Peyer's patch (tissue), 4 donors: ENCODE data around the gene SMTN.

ENCODE experiments used
- POLR2A ChIP-seq, 2 donors: fragments of 450-650 bp; IDR thresholded peaks; one replicate each; pipeline ENCODE4 v1.5.1; 2017; ENCODE audit warnings: antibody characterized with exemption in 2 of 2, mild to moderate bottlenecking in 2 of 2, moderate library complexity in 2 of 2
- TF ChIP-seq, protein P1 (sequence below), 6 experiments: fragments of 450-650 bp in 4 of 6; fragments of 200-600 bp in 2 of 6; sonication (generic) in 1 of 6; IDR thresholded peaks; one replicate each; pipeline ENCODE4 v1.5.1; 2017 to 2019; ENCODE audit warnings: antibody characterized with exemption in 6 of 6, mild to moderate bottlenecking in 3 of 6, moderate library complexity in 1 of 6

- TF ChIP-seq, protein P1, sequence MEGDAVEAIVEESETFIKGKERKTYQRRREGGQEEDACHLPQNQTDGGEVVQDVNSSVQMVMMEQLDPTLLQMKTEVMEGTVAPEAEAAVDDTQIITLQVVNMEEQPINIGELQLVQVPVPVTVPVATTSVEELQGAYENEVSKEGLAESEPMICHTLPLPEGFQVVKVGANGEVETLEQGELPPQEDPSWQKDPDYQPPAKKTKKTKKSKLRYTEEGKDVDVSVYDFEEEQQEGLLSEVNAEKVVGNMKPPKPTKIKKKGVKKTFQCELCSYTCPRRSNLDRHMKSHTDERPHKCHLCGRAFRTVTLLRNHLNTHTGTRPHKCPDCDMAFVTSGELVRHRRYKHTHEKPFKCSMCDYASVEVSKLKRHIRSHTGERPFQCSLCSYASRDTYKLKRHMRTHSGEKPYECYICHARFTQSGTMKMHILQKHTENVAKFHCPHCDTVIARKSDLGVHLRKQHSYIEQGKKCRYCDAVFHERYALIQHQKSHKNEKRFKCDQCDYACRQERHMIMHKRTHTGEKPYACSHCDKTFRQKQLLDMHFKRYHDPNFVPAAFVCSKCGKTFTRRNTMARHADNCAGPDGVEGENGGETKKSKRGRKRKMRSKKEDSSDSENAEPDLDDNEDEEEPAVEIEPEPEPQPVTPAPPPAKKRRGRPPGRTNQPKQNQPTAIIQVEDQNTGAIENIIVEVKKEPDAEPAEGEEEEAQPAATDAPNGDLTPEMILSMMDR (IDR thresholded peaks at IDR 0.05) = no peak
- no peak for TF ChIP-seq POLR2A (IDR thresholded peaks at IDR 0.05)
Measured at GRCh38 chr22:31128156-31128555, 47.0 kb downstream of the SMTN start.
